CD14-positive monocyte (primary cell): ENCODE measurements around the gene RPTOR. TPM values are rescaled to one million over a fixed set of nuclear protein-coding genes. Genes with fewer than 3 reads are reported as not detected.

Experiments
- DNase-seq, 3 donors: peaks; one replicate each; pipeline ENCODE4 v3.0.0-alpha.2; 2011 to 2022
- H2AFZ ChIP-seq: 2 replicates; pipeline ENCODE4 v1.6.0; 2012; ENCODE audit warnings: mild to moderate bottlenecking, low read depth, low read length, inconsistent platforms; ENCODE audit not compliant: insufficient read depth, poor library complexity, severe bottlenecking
- H3K27ac ChIP-seq, 2 donors: 1 replicate in 1 of 2; 2 replicates in 1 of 2; pipeline ENCODE4 v1.5.1; 2012 to 2013; ENCODE audit warnings: low read length in 2 of 2, control low read depth in 1 of 2, inconsistent platforms in 1 of 2, low read depth in 1 of 2, mild to moderate bottlenecking in 1 of 2
- H3K27me3 ChIP-seq, 2 donors: one replicate each; pipeline versions ENCODE4 v1.6.0 to v1.6.1; 2011 to 2013; ENCODE audit warnings: low read length in 2 of 2; ENCODE audit not compliant: control insufficient read depth in 2 of 2, insufficient read depth in 2 of 2
- H3K36me3 ChIP-seq, 2 donors: replicated peaks in 1 of 2; 1 replicate in 1 of 2; 2 replicates in 1 of 2; pipeline versions ENCODE4 v1.5.1 to v1.6.1; 2012 to 2013; ENCODE audit warnings: low read length in 2 of 2, control low read depth in 1 of 2, inconsistent platforms in 1 of 2, mild to moderate bottlenecking in 1 of 2; ENCODE audit not compliant: insufficient read depth in 2 of 2, control insufficient read depth in 1 of 2
- H3K4me1 ChIP-seq, 2 donors: 1 replicate in 1 of 2; 2 replicates in 1 of 2; pipeline versions ENCODE4 v1.5.1 to v1.6.1; 2012 to 2013; ENCODE audit warnings: low read length in 2 of 2, control low read depth in 1 of 2, inconsistent platforms in 1 of 2, mild to moderate bottlenecking in 1 of 2, moderate library complexity in 1 of 2; ENCODE audit not compliant: insufficient read depth in 2 of 2, control insufficient read depth in 1 of 2
- H3K4me2 ChIP-seq: replicated peaks from 2 replicates; pipeline ENCODE3; 2012; ENCODE audit warnings: low read length, moderate library complexity, mild to moderate bottlenecking; ENCODE audit not compliant: poor library complexity, severe bottlenecking; ENCODE audit errors: extremely low read depth
- H3K4me3 ChIP-seq, 3 experiments: fragments of 200-600 bp in 1 of 3; sonication (generic) in 1 of 3; replicated peaks in 1 of 3; 1 replicate in 2 of 3; 2 replicates in 1 of 3; pipeline ENCODE4 v1.5.1; 2011 to 2013; ENCODE audit warnings: low read length in 3 of 3, mild to moderate bottlenecking in 3 of 3, control low read depth in 2 of 3, low read depth in 2 of 3, inconsistent platforms in 1 of 3, moderate library complexity in 1 of 3
- H3K79me2 ChIP-seq: 2 replicates; pipeline ENCODE4 v1.6.0; 2012; ENCODE audit warnings: mild to moderate bottlenecking, control low read depth, inconsistent platforms, low read length, moderate library complexity; ENCODE audit not compliant: insufficient read depth
- H3K9ac ChIP-seq: 2 replicates; pipeline ENCODE4 v1.6.0; 2017; ENCODE audit warnings: low read length, mild to moderate bottlenecking; ENCODE audit not compliant: insufficient read depth, poor library complexity, severe bottlenecking
- H3K9me3 ChIP-seq, 2 donors: replicated peaks in 1 of 2; 1 replicate in 1 of 2; 2 replicates in 1 of 2; pipeline versions ENCODE4 v1.5.1 to v1.6.1; 2012 to 2013; ENCODE audit warnings: low read length in 2 of 2, control low read depth in 1 of 2; ENCODE audit not compliant: control insufficient read depth in 1 of 2, insufficient read depth in 1 of 2
- H4K20me1 ChIP-seq: 2 replicates; pipeline ENCODE4 v1.6.0; 2012; ENCODE audit warnings: mild to moderate bottlenecking, low read length, control low read depth, moderate library complexity; ENCODE audit not compliant: insufficient read depth
- H3K27ac Mint-ChIP-seq, 7 donors: one replicate each; pipeline ENCODE4 v1.8.0; 2020; ENCODE audit warnings: mild to moderate bottlenecking in 7 of 7, mixed read lengths in 7 of 7, moderate library complexity in 6 of 7, inconsistent platforms in 2 of 7
- H3K27me3 Mint-ChIP-seq, 3 donors: one replicate each; pipeline ENCODE4 v1.8.0; 2021 to 2022; ENCODE audit warnings: low read depth in 3 of 3, mild to moderate bottlenecking in 3 of 3, mixed read lengths in 3 of 3, moderate library complexity in 3 of 3, inconsistent platforms in 1 of 3
- H3K36me3 Mint-ChIP-seq, 2 donors: one replicate each; pipeline ENCODE4 v1.8.0; 2020; ENCODE audit warnings: mixed read lengths in 2 of 2, inconsistent platforms in 1 of 2, mild to moderate bottlenecking in 1 of 2
- H3K4me1 Mint-ChIP-seq: one replicate; pipeline ENCODE4 v1.8.0; 2020; ENCODE audit warnings: mild to moderate bottlenecking, mixed read lengths
- H3K4me3 Mint-ChIP-seq, 2 donors: one replicate each; pipeline ENCODE4 v1.8.0; 2020; ENCODE audit warnings: mild to moderate bottlenecking in 2 of 2, mixed read lengths in 2 of 2, moderate library complexity in 1 of 2
- H3K9me3 Mint-ChIP-seq, 7 donors: one replicate each; pipeline ENCODE4 v1.8.0; 2020 to 2022; ENCODE audit warnings: mixed read lengths in 7 of 7, mild to moderate bottlenecking in 6 of 7, moderate library complexity in 6 of 7, inconsistent platforms in 2 of 7
- WGBS: methylation state at CpG from one replicate; pipeline ENCODE4 v1.1.5; 2013; ENCODE audit warnings: missing lambda C conversion rate; ENCODE audit not compliant: insufficient coverage; 5-methylcytosine and 5-hydroxymethylcytosine counted together
- intact Hi-C, 2 donors: fragments of 100-400 bp; cut with micrococcal nuclease; formaldehyde crosslinking; loops; one replicate each; pipeline versions ENCODE4 v1.15.0 to v1.15.1; 2023
- polyA plus RNA-seq, 3 donors: library from polyadenylated mRNA; depleted of rRNA in 1 of 3; unstranded in 2 of 3; stranded (reverse) in 1 of 3; fragments of 300-500 nt in 2 of 3; fragments of >200 nt in 1 of 3; fragmentation: Illumina TruSeq in 2 of 3; gene quantifications; 1 replicate in 2 of 3; 2 replicates in 1 of 3; pipeline ENCODE4 v1.2.3, GENCODE V29; 2012 to 2021
- TF ChIP-seq, protein P1 (sequence below): fragments of 200-600 bp; IDR thresholded peaks from one replicate; pipeline ENCODE4 v1.8.0; 2022; ENCODE audit warnings: antibody characterized with exemption, mild to moderate bottlenecking

RPTOR gene
- polyA plus RNA-seq, 3 donors = 1.1 to 8.7 (median 2.6) TPM

DNA sequence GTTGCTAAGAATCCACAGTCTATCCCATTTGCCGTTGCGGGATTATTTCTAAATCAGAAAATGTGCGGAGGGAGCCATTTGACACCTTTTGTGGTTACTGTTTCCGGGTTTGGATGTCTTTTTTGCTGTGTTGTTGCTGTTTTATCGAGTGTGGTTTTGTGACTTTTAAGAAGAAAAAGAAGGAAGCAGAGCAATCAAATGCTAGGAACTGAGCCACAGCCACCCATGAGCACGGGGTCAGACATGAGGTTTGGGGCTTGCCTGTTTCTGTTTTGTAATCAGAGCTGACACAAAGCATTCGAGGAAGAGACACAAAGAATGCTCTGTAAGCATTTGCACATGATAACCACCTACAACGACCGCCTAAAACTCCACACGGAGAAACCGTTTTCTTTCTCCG lies 393.9 kb downstream of the RPTOR start:
- Histone ChIP-seq H3K4me3 (no peak overlapping the region), H3K36me3 (peaks cover 6 to 19% of the 10 kb centered on the region in 2 donors), H3K79me2 (no peaks in the 10 kb centered on the region), H3K27me3 (no peaks in the 10 kb centered on the region), H3K9me3 (no peaks in the 10 kb centered on the region), H3K4me2 (peak overlapping the region; percentile 40), H4K20me1 (no peaks in the 10 kb centered on the region), H3K27ac (peak overlapping the region in 1 of 2 donors; percentile 6), H3K9ac (no peak overlapping the region), H3K4me1 (peaks cover 15 to 29% of the 10 kb centered on the region in 2 donors), H2AFZ (no peak overlapping the region)
- Mint-ChIP-seq H3K36me3 (peaks cover 14 to 26% of the 10 kb centered on the region in 2 donors), H3K27me3 (peaks cover 0 to 6% (median 5%) of the 10 kb centered on the region in 3 donors), H3K27ac (peak overlapping the region in 3 of 7 donors; percentile 11 to 92 (median 53)), H3K4me1 (peaks cover 27% of the 10 kb centered on the region), H3K4me3 (peak overlapping the region; percentile 17 to 79), H3K9me3 (no peaks in the 10 kb centered on the region)
- DNase-seq = peak in 1 of 3 donors; percentile 32
- 3% methylated on average over 11 of the region's 12 CpGs for WGBS
- intact Hi-C loops = no loop called here
- TF ChIP-seq, protein P1, sequence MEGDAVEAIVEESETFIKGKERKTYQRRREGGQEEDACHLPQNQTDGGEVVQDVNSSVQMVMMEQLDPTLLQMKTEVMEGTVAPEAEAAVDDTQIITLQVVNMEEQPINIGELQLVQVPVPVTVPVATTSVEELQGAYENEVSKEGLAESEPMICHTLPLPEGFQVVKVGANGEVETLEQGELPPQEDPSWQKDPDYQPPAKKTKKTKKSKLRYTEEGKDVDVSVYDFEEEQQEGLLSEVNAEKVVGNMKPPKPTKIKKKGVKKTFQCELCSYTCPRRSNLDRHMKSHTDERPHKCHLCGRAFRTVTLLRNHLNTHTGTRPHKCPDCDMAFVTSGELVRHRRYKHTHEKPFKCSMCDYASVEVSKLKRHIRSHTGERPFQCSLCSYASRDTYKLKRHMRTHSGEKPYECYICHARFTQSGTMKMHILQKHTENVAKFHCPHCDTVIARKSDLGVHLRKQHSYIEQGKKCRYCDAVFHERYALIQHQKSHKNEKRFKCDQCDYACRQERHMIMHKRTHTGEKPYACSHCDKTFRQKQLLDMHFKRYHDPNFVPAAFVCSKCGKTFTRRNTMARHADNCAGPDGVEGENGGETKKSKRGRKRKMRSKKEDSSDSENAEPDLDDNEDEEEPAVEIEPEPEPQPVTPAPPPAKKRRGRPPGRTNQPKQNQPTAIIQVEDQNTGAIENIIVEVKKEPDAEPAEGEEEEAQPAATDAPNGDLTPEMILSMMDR = no peak

DNA sequence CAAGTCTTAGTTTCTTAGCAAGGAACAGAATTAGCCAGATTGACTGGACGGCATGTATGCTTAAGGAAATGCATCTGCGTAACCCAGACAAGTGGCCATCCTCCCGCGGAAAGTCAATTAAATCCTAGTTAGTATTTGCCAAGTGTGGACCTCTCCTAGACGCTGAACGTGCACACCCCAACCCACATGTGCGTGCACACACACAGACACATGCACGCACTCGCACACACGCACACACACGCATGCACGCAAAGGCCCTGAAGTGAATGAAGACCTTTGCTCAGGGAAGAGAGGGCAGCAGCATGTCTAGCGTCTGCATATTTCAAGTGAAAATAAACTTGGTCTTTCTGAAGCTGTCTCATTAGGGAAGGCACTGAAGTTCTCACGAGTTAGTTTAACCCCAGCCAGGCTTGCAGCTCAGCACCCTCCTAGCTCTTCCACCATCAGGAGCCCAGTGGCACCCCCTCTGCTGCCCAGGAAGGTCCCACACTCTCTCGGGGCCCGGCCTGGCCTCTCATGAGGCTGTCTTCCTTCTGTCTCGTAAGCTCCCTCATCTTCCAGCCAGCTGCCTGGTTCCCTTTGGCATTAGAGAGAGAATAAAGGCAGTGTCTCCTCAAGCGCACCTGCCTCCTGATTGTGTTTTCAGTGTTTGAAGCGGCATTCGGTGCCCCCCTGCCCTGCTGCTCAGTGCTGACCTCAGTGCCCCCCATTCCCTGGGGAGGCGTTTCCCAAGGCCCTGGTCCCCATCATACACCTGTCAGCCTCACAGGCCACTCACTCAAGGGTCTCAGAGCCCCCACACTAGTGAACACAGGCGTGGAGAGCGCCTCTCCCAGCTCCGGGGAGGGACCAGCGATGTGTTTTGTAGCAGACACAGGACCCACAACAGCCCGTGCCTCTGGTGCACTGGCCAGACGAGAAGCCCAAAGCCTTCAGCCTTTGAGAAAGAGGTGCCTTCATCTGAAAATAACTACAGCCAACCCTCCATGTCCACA lies 394.8 kb downstream of the RPTOR start:
- no peak overlapping the region for H2AFZ ChIP-seq
- H3K4me3 Mint-ChIP-seq = no peak overlapping the region
- no peaks in the 10 kb centered on the region for H3K79me2 ChIP-seq
- 94% methylated on average over 21 of the region's 27 CpGs for WGBS
- peaks cover 17 to 26% of the 10 kb centered on the region in 2 donors for H3K36me3 Mint-ChIP-seq
- H3K9me3 ChIP-seq = no peaks in the 10 kb centered on the region
- TF ChIP-seq, protein P1 = no peak
- no peak for DNase-seq
- H3K27me3 Mint-ChIP-seq = peaks cover 0 to 6% (median 5%) of the 10 kb centered on the region in 3 donors
- no peak overlapping the region for H3K4me3 ChIP-seq
- intact Hi-C loops = no loop called here
- H3K4me2 ChIP-seq = peak overlapping the region; percentile 40
- H3K4me1 Mint-ChIP-seq = peaks cover 27% of the 10 kb centered on the region
- H3K9ac ChIP-seq = no peak overlapping the region
- H3K36me3 ChIP-seq = peaks cover 6 to 22% of the 10 kb centered on the region in 2 donors
- H3K27me3 ChIP-seq = no peaks in the 10 kb centered on the region
- H3K27ac ChIP-seq = no peak overlapping the region
- H3K4me1 ChIP-seq = peaks cover 15 to 29% of the 10 kb centered on the region in 2 donors
- no peaks in the 10 kb centered on the region for H3K9me3 Mint-ChIP-seq
- no peaks in the 10 kb centered on the region for H4K20me1 ChIP-seq
- peak overlapping the region in 1 of 7 donors; percentile 40 for H3K27ac Mint-ChIP-seq
